K562 (cell line): ENCODE results near the gene ADAM15. TPM values are rescaled to one million over a fixed set of nuclear protein-coding genes. Genes with fewer than 3 reads are reported as not detected.

Experiments used
- EGR1 ChIP-seq: fragments of 450-650 bp; conservative IDR thresholded peaks from 2 replicates; pipeline ENCODE4 v1.6.1; 2017; ENCODE audit warnings: mild to moderate bottlenecking
- HDAC8 ChIP-seq: fragments of 450-650 bp; IDR thresholded peaks from 2 replicates; pipeline ENCODE4 v1.6.1; 2016; ENCODE audit warnings: mild to moderate bottlenecking, missing genetic modification characterization, moderate library complexity, missing compliant biosample characterization
- HDGF ChIP-seq: fragments of 450-650 bp; IDR thresholded peaks from 2 replicates; pipeline ENCODE4 v1.6.1; 2016
- PTBP1 ChIP-seq: fragments of 200-400 bp; formaldehyde crosslinking; IDR thresholded peaks from 2 replicates; pipeline ENCODE4 v1.6.1; 2017; ENCODE audit warnings: low read depth, low read length
- SMARCA5 ChIP-seq: fragments of 450-650 bp; IDR thresholded peaks from 2 replicates; pipeline ENCODE4 v1.6.1; 2016
- ZBTB43 ChIP-seq: sonication (generic); formaldehyde crosslinking; IDR thresholded peaks from 2 replicates; pipeline ENCODE4 v1.8.0; 2023; ENCODE audit warnings: mild to moderate bottlenecking, missing genetic modification reagents
- ZNF324 ChIP-seq: fragments of 250-450 bp; sonication (Bioruptor Pico); IDR thresholded peaks from 2 replicates; pipeline ENCODE4 v1.4.0; 2020; ENCODE audit warnings: mild to moderate bottlenecking
- polyA plus RNA-seq, 8 experiments: library from polyadenylated mRNA; depleted of rRNA in 4 of 8; stranded (reverse) in 5 of 8; unstranded in 3 of 8; fragments of >200 nt; fragmentation: Nextera tagmentation in 2 of 8; fragmentation: Illumina TruSeq in 1 of 8; extraction: Ambion mirVana in 2 of 8; extraction: Trizol in 1 of 8; gene quantifications; 2 replicates each; pipeline versions ENCODE4 v1.2.1 to v1.2.3, GENCODE V29; 2011 to 2014; ENCODE audit warnings: inconsistent platforms in 1 of 8, missing spikeins in 1 of 8
- total RNA-seq, 7 experiments: library from RNA; depleted of rRNA in 6 of 7; stranded (reverse); fragments of >200 nt in 6 of 7; fragmentation: Illumina TruSeq in 2 of 7; extraction: Trizol in 2 of 7; gene quantifications; 2 replicates each; pipeline versions ENCODE4 v1.2.1 to v1.2.3, GENCODE V29; 2011 to 2021; ENCODE audit warnings: low replicate concordance in 1 of 7
- TF ChIP-seq, protein P1 (sequence below), 2 experiments: fragments of 450-650 bp in 1 of 2; sonication (generic) in 1 of 2; formaldehyde crosslinking in 1 of 2; IDR thresholded peaks; 2 replicates each; pipeline versions ENCODE4 v1.7.1 to v1.9.0; 2016 to 2022; ENCODE audit warnings: inconsistent platforms in 1 of 2, mild to moderate bottlenecking in 1 of 2, missing genetic modification reagents in 1 of 2
- TF ChIP-seq, protein P2 (sequence below): fragments of 450-650 bp; IDR thresholded peaks from 2 replicates; pipeline ENCODE4 v1.6.1; 2016; ENCODE audit warnings: low read depth

Gene ADAM15
- total and polyA plus RNA-seq, 9 of the 15 experiments (the other 6 are each of a cell fraction or from before 2014, with no cell fraction given): 0.69 to 72.3 (median 32.8) TPM

DNA sequence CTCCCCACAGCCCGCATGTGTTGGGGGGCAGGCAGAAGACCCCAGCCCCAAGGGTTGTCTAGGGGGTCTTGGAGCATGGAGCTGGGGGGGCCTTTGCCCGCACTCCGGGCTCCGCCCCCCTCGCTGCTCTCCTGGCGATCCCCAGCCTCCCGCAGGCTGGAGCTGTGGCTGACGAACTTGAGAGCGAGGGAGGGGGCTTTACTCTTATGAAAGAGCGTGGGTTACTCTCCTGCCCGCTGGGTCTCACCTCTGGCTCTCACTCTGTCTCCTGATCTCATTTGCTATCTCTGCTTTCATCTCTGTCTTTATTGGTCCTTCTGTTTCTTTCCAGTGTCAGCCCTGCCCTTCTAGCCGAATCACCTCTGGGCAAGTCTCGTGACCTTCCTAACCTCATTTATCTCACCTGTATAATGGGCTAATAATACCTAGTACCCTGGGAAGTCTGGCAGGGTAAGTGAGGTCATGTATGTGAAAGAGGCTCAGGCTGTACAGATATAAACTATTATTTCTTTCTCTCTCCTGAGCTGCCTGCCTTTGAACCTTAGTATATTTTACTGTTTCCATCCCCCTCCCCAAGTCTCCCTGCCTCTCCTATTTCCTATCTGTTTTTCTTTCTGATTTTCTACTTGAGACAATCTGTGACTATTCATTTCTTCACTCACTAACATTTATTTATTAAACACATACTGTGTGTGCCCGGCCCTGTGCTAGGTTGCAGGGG, 13.2 kb downstream of the ADAM15 start (continued):
- TF ChIP-seq, protein P1, sequence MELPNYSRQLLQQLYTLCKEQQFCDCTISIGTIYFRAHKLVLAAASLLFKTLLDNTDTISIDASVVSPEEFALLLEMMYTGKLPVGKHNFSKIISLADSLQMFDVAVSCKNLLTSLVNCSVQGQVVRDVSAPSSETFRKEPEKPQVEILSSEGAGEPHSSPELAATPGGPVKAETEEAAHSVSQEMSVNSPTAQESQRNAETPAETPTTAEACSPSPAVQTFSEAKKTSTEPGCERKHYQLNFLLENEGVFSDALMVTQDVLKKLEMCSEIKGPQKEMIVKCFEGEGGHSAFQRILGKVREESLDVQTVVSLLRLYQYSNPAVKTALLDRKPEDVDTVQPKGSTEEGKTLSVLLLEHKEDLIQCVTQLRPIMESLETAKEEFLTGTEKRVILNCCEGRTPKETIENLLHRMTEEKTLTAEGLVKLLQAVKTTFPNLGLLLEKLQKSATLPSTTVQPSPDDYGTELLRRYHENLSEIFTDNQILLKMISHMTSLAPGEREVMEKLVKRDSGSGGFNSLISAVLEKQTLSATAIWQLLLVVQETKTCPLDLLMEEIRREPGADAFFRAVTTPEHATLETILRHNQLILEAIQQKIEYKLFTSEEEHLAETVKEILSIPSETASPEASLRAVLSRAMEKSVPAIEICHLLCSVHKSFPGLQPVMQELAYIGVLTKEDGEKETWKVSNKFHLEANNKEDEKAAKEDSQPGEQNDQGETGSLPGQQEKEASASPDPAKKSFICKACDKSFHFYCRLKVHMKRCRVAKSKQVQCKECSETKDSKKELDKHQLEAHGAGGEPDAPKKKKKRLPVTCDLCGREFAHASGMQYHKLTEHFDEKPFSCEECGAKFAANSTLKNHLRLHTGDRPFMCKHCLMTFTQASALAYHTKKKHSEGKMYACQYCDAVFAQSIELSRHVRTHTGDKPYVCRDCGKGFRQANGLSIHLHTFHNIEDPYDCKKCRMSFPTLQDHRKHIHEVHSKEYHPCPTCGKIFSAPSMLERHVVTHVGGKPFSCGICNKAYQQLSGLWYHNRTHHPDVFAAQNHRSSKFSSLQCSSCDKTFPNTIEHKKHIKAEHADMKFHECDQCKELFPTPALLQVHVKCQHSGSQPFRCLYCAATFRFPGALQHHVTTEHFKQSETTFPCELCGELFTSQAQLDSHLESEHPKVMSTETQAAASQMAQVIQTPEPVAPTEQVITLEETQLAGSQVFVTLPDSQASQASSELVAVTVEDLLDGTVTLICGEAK (IDR thresholded peaks at IDR 0.05): peak; percentile 13; the same call in 1 of the 2 replicates
- TF ChIP-seq, protein P1 (CRISPR knock-in tag; IDR thresholded peaks at IDR 0.05): no peak
- TF ChIP-seq EGR1: peak; percentile 24
- no peak for TF ChIP-seq HDAC8 (tag)
- no peak for TF ChIP-seq ZNF324 (CRISPR knock-in tag)
- peak; percentile 97 for TF ChIP-seq SMARCA5
- TF ChIP-seq, protein P2, sequence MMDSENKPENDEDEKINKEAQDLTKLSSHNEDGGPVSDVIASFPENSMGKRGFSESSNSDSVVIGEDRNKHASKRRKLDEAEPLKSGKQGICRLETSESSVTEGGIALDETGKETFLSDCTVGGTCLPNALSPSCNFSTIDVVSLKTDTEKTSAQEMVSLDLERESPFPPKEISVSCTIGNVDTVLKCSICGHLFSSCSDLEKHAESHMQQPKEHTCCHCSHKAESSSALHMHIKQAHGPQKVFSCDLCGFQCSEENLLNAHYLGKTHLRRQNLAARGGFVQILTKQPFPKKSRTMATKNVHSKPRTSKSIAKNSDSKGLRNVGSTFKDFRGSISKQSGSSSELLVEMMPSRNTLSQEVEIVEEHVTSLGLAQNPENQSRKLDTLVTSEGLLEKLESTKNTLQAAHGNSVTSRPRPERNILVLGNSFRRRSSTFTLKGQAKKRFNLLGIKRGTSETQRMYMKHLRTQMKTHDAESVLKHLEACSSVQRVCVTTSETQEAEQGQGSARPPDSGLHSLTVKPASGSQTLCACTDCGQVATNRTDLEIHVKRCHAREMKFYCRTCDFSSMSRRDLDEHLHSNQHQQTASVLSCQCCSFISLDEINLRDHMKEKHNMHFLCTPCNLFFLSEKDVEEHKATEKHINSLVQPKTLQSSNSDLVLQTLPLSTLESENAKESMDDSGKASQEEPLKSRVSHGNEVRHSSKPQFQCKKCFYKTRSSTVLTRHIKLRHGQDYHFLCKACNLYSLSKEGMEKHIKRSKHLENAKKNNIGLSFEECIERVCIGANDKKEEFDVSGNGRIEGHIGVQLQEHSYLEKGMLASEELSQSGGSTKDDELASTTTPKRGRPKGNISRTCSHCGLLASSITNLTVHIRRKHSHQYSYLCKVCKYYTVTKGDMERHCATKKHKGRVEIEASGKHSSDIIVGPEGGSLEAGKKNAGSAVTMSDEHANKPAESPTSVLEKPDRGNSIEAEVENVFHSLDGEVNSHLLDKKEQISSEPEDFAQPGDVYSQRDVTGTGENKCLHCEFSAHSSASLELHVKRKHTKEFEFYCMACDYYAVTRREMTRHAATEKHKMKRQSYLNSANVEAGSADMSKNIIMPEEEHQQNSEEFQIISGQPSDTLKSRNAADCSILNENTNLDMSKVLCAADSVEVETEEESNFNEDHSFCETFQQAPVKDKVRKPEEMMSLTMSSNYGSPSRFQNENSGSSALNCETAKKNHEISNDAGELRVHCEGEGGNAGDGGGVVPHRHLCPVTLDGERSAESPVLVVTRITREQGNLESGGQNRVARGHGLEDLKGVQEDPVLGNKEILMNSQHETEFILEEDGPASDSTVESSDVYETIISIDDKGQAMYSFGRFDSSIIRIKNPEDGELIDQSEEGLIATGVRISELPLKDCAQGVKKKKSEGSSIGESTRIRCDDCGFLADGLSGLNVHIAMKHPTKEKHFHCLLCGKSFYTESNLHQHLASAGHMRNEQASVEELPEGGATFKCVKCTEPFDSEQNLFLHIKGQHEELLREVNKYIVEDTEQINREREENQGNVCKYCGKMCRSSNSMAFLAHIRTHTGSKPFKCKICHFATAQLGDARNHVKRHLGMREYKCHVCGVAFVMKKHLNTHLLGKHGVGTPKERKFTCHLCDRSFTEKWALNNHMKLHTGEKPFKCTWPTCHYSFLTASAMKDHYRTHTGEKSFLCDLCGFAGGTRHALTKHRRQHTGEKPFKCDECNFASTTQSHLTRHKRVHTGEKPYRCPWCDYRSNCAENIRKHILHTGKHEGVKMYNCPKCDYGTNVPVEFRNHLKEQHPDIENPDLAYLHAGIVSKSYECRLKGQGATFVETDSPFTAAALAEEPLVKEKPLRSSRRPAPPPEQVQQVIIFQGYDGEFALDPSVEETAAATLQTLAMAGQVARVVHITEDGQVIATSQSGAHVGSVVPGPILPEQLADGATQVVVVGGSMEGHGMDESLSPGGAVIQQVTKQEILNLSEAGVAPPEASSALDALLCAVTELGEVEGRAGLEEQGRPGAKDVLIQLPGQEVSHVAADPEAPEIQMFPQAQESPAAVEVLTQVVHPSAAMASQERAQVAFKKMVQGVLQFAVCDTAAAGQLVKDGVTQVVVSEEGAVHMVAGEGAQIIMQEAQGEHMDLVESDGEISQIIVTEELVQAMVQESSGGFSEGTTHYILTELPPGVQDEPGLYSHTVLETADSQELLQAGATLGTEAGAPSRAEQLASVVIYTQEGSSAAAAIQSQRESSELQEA: no peak
- TF ChIP-seq PTBP1: no peak
- TF ChIP-seq ZBTB43 (CRISPR knock-in tag): no peak
- TF ChIP-seq HDGF: peak; percentile 92
